IPS DF 4.7 (cell line): ENCODE measurements around the gene TTLL5.
"Not testable (repeated sequence)": the region's sequence is repeated elsewhere in the genome, so short reads cannot be mapped to it uniquely, and the experiment has no call there.

ENCODE experiments used
- DNase-seq: peaks from one replicate; pipeline ENCODE4 v3.0.0-alpha.2; 2013; ENCODE audit warnings: low spot score; ENCODE audit errors: extremely low read depth

The TTLL5 gene

DNA sequence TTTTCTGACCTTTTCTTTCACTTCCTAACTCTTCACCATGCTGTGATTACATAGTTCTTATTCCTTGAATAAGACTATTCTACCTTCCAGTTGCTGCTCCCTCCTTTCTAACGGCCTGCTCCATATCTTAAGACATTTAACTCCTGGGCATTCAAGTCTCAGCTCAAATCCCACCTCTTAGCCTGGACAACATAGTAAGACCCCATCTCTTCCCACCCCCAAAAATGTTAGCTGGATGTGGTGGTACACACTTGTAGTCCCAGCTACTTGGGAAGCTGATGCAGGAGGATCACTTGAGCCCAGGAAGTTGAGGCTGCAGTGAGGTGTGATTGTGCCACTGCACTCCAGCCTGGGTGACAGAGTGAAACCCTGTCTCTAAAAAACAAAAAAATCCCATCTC lies 11.3 kb upstream of the TTLL5 start:
- no peak for DNase-seq

DNA sequence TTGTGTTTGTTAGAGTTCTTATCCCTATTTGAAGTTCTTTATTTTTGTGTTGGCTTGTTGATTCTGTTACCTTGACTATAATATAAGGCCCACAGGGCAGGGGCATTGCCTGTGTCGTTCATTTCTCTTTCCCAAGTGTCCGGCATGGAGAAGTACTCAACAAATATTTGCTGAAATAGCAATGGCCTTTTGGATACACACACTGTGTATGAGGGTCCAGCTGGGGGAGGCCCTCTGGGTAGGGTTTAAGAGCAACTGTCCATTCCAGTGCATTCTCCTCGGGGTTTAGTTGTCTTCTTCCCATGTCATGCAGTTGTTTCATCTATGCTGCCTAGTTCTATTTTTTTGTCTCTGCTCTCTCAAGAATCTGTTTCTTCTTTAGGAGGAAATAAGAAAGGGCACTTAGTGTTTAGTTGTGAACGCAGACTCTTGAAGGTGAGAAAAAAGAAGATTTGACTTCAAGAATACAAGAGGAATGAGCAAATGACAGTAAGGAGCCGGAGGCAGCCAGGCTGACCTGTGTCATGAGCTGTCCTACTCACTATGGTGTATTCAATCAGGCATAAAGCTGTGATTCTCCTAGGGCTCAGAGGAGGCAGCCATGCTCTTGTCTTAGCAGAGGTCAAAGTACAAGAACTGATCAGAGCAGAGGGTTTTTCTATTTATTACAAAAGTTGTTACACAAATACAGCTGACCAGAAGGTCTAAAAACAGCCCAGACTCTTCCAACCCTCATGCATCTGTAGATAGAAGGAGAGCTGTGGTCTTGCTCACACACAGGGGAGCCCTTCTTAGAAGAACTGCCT lies 10.6 kb upstream of the TTLL5 start:
- DNase-seq: no peak

DNA sequence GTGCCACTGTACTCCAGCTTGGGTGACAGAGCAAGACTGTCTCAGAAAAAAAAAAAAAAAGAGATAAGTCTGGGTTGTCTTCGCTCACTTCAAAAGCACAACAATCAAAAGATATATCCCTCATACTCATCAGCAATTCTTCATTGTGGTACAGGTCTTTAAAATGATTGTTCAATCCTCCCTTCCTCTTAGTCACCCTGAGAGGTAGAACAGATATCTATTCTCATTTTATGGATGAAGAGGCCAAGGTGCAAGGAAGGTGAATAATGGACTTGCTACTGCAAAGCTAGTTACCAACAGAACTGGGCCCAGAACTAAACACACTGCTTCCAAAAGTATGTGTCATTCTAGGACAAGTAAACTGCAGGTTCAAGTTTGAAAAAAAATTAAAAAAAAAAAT lies 7.5 kb upstream of the TTLL5 start:
- no peak for DNase-seq

DNA sequence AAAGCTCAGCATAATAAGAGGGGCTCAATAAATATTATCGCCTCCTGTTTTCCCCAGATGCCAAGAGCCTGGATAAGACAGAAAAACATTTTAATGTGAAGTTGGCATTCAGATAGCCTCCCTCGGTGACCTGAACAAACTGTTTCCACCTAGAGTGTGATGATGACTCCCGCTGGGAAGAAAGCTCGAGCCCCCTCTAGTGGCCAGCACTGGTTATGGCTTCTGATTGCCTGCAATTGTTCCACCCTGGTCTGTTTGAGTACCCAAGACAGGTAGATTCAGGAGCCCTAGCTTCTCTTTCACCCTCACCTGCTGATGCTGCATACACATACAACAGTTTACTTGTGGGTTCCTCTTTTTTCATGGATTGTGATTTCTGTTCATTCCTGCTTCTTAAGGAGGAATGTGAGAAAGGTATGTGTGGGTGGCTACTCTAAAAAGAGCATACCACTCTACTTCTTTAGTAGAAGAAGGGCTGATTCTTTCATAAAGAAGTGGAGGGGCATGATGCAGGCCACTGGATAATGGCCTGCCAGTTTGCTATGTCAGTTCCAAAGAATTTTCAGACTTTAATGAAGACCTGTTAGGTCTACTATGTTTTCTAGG lies 6.8 kb upstream of the TTLL5 start:
- no peak for DNase-seq

DNA sequence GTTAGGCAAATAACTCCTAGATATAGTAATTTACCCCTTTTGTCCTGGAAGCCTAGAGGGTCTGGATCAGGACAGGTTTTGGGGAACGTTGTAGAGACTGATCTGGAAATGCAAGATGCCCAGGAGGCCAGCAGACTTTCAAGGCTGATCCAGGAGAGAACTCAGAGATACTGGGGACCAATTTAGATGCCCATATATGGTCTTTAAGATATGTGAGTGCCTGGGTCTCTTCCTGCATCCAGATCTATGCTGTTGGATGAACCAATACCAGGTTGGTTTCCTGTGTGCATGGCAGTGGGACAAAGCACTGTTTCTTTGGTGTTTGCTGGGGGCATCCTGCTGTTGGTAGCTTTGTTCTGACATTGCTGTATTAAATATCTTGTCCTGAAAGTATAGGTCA lies 5.8 kb upstream of the TTLL5 start:
- DNase-seq: no peak

DNA sequence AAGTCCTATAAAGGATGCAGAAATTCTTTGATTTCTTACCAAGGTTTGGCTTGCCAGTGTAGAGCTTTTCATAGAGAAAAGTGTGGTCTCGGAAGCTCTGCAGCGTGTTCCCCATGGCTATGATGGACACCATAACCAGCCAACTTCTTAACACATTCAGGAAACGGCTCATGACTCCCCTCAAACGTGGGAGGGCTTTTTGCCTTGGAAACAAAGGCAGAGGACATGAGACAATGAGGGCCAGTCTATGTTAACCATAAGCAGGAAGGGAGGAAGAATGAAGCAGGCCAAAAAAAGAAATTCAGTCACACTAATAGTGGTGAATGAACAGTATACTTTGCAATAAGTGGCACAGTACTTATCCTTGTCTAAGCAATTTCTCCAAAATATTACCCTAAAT lies 3.7 kb upstream of the TTLL5 start:
- no peak for DNase-seq

DNA sequence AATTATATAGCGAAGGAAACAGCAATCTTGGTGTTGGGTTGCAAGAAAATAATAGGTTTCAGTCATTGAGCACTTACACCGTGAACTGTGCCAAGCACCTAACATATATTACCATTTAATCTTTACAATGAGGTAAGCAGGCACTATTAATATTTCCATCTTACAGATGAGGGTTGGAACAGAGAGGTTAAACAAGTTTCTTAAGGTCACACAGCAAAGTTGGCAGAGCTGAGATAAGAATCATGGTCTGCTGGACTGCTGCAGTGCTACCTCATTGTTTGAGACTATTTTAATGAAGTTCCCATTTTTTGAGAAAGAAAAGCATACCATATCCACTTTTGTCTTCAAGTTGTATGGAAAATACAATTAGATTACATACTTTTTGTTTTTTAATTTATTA lies 2.1 kb upstream of the TTLL5 start:
- no peak for DNase-seq

DNA sequence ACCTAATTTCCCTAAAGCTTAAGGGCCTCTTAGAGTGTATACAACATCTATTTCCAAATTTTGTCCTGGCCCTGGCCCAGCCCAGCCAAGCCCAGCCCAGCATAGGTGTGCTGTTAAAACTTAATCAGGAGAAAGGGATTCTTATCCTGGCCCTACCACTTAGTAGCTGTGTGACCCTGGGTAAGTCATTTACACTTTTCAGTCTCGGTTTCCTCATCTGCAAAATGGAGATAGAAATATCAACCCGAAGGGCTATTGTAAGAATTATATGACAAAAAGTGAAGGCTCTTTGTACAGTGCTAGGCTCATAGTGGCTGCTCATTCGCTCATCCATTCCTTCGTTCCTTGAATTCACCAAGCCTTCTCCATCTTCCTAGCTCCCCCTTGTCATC lies 812 bp upstream of the TTLL5 start:
- no peak for DNase-seq

DNA sequence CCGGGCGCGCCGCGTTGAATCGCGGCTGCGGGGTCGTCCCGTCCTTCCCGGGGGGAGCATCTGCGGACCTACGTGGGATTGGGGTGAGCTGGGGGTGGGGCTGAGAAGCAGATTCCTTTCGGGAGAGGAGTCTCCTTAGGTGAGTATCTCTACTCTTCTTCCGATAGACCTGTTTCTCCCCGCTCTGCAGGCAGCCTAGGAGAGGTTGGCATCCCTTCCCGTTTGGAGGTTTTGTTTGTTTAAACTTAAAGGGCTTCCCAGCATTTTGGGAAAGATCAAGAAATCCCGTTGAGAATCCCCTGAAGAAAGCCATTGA lies 411 bp downstream of the TTLL5 start:
- no peak for DNase-seq

DNA sequence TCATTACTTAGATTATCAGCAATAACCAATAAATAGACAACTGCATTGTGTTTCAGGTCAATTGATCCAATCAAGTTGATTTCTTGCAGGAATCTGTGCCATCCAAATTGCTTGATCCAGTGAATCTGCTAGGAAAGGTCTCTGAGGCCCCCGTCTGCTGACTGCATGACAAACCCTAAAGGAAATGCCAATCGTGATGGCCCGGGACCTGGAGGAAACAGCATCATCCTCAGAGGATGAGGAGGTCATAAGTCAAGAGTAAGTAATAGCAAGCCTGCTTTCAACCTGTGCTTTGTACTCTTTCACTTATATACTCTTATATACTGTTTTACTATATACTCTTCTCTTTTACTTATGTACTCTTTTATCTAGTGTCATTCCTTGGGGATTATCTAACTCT lies 1.9 kb downstream of the TTLL5 start:
- no peak for DNase-seq

DNA sequence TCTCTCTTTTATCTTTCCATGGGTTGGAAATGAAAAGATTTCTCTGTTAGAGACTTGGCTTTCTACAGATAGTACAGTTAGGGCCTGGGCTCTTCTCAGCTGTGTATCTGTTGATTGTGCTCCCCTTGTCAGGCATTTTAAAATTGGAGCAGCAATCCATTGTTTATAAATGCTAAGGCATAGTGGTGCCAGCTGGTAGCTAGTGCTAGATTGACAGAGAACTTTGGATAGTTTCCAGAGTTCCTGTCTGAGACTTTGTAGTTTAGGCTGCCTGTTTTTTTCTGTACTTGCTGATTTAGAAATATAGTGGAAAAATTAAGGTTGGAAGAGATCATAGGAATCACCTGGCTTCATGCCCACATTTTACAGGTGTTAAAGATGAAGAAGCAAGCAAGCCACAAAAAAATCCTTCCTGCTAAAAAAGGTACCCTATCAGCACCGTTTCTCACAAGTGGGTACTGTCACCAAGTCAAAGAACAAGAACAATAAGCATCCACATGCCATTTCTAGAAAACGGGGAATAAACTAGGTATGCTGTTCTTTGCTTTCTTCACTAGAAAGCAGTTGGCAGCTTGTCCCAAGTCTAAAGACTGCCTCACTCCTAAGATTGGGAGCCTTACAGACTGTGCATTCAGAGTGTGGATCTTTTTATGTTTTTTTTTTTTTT lies 6.2 kb downstream of the TTLL5 start:
- no peak for DNase-seq

DNA sequence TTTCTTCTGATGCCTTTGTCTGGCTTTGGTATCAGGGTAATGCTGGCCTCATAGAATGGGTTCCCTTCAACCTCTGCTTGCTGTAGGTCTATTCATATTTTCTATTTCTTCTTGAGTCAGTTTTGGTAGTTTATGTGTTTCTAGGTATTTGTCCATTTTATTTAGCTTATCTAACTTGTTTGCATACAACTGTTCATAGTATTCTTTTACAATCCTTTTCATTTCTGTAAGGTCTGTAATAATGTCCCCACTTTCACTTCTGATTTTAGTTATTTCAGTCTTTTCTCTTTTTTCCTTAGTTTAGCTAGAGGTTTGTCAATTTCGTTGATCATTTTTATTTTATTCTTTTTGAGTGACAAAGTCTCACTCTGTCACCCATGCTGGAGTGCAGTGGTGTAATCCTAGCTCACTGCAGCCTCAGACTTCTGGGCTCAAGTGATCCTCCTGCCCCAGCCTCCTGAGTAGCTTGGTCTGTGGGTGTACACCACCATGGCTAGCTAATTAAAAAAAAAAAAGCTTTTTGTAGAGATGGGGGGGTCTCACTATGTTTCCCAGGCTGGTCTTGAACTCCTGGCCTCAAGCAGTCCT lies 11.7 kb downstream of the TTLL5 start:
- no peak for DNase-seq

DNA sequence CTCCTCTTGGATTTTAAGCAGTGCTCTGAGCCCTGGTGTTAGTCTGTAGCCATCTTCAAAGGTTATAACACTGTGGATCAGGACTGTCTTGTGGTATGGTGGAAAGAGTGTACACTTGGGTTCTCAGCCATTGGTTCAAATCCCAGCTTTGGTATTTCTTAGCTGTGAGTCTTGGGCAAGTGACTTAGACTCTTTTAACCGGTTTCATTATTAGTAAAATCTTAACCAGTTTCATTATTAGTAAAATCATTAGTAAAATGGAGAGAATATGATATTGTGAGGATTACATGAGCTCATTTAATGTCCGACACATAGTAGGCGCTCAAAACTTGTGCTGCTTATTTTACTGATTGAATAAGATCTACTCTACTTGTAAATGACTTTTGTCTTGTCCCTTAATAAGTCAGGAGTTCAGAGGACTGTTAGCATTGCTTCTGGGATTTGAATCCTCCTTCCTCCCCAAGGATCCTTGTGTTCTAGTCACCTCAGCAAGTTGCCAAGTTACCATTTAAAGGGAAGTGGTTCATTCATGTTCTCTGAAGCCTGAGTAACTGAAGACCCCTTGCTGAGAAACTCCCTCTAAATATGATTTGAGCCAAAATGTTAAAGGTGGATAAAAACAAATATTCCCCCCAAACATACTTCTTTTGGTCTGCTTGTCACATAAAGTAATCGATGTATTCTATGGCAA lies 12.4 kb downstream of the TTLL5 start:
- DNase-seq: no peak

DNA sequence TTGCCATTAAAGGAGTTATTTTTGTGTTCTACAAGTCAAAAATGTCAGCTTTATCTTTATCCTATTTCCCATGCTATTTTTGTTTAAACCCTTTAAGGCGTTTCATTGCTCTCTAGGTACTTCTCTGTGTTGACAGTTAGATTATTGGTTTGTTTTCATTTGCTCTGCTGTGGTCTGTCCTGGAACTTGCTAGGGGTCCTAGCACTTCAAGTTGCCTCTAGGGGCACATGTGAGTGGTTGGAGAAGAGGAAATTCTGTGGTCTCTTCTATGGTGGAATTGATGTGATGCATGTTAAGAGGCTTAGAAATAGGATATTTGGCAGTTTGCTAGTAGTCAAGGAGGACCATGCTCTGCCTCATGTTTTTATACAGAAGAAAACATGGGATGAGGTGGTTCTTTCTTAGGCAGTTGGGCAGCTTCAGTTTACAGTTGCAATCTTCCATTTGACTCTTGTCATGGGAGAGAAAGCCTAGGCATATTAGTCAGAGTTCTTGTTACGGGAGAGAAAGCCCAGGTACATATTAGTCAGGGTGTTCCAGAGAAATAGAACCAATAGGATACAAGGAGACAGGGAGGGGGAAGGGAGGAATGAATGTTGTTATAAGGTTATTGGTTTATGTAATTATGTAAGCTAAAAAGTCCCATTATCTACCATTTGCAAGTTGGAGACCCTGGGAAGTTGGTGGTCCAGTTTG lies 14.4 kb downstream of the TTLL5 start:
- no peak for DNase-seq

DNA sequence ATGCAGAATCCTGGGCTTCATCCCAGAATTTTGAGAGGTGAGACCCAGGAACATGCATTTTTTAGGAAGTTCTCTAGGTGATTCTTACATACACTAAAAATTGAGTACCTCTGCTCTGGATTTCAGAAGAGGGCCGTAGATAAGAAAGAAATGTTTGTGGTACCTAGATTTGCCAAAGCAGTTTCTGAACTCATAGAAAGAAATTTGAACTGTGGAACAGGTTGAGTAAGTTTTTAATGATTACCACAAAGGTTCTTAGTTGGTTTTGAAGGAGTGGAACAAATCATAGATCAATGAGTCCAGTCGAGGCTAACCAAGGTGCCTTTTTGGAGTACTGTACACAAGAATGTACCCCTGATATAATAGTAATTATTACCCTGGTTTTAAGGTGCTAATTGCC lies 24.9 kb downstream of the TTLL5 start:
- no peak for DNase-seq

DNA sequence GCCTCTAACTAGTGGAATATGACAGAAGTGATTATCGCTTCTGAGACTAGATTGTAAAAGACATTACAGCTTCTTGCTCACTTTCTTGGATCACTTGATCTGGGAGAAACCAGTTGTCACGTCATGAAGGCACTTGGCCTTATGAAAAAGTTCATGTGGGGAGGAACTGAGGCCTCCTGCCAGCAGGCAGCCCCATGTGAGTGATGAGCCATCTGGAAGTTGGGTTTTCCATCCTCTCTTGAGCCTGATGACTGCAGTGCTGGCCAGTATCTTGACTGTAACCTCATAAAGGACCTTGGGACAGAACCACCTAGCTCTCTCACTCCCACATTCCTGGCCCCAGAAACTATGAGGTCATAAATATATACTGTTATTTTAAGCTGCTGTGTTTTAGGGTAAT lies 28.0 kb downstream of the TTLL5 start:
- DNase-seq: no peak

DNA sequence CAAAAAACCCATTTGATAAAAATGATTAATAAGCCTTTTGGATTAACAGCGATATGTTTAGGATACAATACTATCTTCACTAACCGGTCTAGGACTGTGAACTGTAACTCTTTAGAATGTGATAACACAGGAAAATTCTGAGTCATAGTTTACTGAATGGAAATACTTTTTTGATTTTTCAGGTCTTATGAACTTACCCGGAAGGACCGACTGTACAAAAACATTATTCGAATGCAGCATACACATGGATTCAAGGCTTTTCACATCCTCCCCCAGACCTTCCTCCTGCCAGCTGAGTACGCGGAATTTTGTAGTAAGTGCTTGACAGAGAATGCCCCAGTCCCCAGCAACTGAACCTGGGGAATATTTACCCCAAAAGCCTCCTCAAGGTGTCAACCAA lies 29.0 kb downstream of the TTLL5 start:
- no peak for DNase-seq

DNA sequence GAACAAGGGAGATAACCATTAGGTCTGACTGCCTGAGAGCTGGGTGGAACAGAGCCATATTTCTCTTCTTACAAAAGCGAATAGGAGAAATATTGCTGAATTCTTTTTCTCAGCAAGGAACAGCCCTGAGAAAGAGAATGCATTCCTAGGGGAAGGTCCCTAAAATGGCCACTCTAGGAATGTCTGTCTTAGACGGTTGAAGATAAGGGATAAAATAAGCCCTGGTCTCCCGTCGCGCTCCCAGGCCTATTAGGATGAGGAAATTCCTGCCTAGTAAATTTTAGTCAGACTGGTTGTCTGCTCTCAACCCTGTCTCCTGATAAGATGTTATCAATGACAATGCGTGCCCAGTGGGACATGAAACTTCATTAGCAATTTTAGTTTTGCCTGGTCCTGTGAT lies 34.0 kb downstream of the TTLL5 start:
- not testable (repeated sequence) for DNase-seq

DNA sequence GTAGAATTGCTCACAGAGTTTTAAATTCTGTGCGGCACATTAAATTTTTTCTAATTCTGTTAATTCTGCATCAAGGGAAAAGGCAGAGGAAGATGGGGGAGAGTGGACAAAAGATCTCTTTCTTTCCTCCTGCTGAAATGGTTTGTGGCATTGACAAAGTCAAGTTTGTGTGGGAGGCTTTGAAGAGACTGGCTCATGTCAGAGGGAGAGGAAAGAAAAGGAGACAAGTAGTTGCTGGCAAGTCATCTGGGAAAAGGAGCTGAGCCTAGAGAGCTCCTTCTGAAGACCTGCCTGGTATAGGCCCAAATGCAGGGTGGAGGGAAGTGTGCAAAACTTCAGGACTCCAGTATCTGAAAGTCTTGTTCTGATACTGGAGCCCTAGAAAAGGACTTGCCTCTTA lies 36.3 kb downstream of the TTLL5 start:
- no peak for DNase-seq

DNA sequence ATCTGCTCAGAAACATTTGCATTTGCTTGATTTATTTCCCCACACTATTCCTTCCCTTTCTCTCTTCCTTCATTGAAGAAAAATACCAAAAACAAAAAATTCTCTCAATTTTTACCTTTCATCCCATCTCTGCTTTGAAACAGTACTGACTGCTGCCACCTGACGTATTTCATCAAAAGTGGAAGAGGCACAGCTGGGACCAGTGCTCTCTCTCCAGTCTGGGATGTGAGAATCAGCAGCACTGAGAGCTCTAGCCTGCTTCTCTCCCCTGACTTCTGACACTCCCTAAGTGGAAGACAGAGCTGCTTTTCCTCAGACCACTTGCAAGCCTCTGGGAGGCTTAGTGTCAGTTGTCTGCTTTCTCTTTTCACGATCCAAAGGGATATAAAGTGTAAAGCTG lies 36.9 kb downstream of the TTLL5 start:
- DNase-seq: no peak

DNA sequence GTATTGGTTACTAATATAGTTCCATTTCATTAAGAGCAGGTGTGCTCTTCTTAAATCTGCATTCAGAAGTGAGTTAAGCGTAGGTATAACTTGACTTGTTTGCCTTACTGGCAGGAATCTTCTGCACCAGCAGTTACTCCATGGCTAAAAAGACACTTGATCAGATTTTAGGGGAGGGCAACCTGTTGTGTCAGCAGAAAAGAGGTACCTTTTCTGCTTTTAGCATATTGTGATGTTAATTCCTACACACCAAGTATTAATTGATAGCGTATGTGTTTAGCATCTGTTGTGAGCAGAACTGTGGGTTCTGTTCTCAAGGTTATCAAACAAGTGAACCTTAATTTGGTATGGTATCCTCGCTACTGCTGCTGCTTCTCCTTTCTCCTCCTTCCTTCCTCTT lies 38.3 kb downstream of the TTLL5 start:
- no peak for DNase-seq
